Mesenchymal stem cell (in vitro differentiated cells and primary cell): ENCODE data around the gene RUNDC3A.

Source experiments
- DNase-seq: peaks from one replicate; pipeline ENCODE4 v3.0.0-alpha.2; 2013
- H2AFZ ChIP-seq: one replicate; pipeline ENCODE4 v1.6.1; 2013; ENCODE audit warnings: low read depth, mild to moderate bottlenecking, control low read depth, inconsistent platforms, low read length, moderate library complexity
- H2AK5ac ChIP-seq: 2 replicates; pipeline ENCODE4 v1.6.1; 2013; ENCODE audit warnings: low read length, moderate library complexity, mild to moderate bottlenecking, inconsistent platforms; ENCODE audit not compliant: severe bottlenecking
- H2BK120ac ChIP-seq: one replicate; pipeline ENCODE4 v1.6.1; 2013; ENCODE audit warnings: low read depth, mild to moderate bottlenecking, inconsistent platforms, low read length, moderate library complexity
- H2BK12ac ChIP-seq, 2 experiments: one replicate each; pipeline ENCODE4 v1.6.1; 2013; ENCODE audit warnings: inconsistent platforms in 2 of 2, low read length in 2 of 2, mild to moderate bottlenecking in 2 of 2, moderate library complexity in 2 of 2, control low read depth in 1 of 2
- H2BK15ac ChIP-seq: one replicate; pipeline ENCODE4 v1.6.1; 2013; ENCODE audit warnings: mild to moderate bottlenecking, low read depth, inconsistent platforms; ENCODE audit not compliant: poor library complexity, severe bottlenecking
- H2BK5ac ChIP-seq: 2 replicates; pipeline ENCODE4 v1.6.1; 2013; ENCODE audit warnings: low read depth, mild to moderate bottlenecking, low read length, control low read depth, inconsistent platforms; ENCODE audit not compliant: poor library complexity, severe bottlenecking
- H3K14ac ChIP-seq, 2 experiments: one replicate each; pipeline ENCODE4 v1.6.1; 2013; ENCODE audit warnings: inconsistent platforms in 2 of 2, low read length in 2 of 2, control low read depth in 1 of 2, mild to moderate bottlenecking in 1 of 2, moderate library complexity in 1 of 2
- H3K18ac ChIP-seq, 2 experiments: one replicate each; pipeline ENCODE4 v1.6.1; 2013; ENCODE audit warnings: inconsistent platforms in 2 of 2, low read length in 2 of 2, control low read depth in 1 of 2, low read depth in 1 of 2, mild to moderate bottlenecking in 1 of 2
- H3K23ac ChIP-seq, 2 experiments: one replicate each; pipeline ENCODE4 v1.6.1; 2013; ENCODE audit warnings: inconsistent platforms in 2 of 2, low read length in 2 of 2, mild to moderate bottlenecking in 2 of 2, moderate library complexity in 2 of 2, control low read depth in 1 of 2
- H3K27ac ChIP-seq: 2 replicates; pipeline ENCODE4 v1.5.1; 2013; ENCODE audit warnings: mild to moderate bottlenecking, moderate library complexity, low read length, control low read depth, inconsistent platforms; ENCODE audit not compliant: poor library complexity, severe bottlenecking
- H3K27me3 ChIP-seq, 2 experiments: 2 replicates each; pipeline versions ENCODE4 v1.6.1 to v1.7.0; 2013; ENCODE audit warnings: low read length in 2 of 2, mild to moderate bottlenecking in 2 of 2, moderate library complexity in 2 of 2, control low read depth in 1 of 2, inconsistent platforms in 1 of 2; ENCODE audit not compliant: control insufficient read depth in 1 of 2, insufficient read depth in 1 of 2
- H3K36me3 ChIP-seq, 2 experiments: 2 replicates each; pipeline versions ENCODE4 v1.6.1 to v1.7.0; 2013; ENCODE audit warnings: low read length in 2 of 2, control low read depth in 1 of 2, inconsistent platforms in 1 of 2, low read depth in 1 of 2, mild to moderate bottlenecking in 1 of 2; ENCODE audit not compliant: insufficient read depth in 2 of 2, control insufficient read depth in 1 of 2
- H3K4ac ChIP-seq, 2 experiments: one replicate each; pipeline ENCODE4 v1.6.1; 2013; ENCODE audit warnings: inconsistent platforms in 2 of 2, low read length in 2 of 2, mild to moderate bottlenecking in 2 of 2, moderate library complexity in 2 of 2, control low read depth in 1 of 2, low read depth in 1 of 2
- H3K4me1 ChIP-seq: 2 replicates; pipeline ENCODE4 v1.6.1; 2013; ENCODE audit warnings: low read depth, low read length, control low read depth; ENCODE audit not compliant: control insufficient read depth, insufficient read depth
- H3K4me2 ChIP-seq: 2 replicates; pipeline ENCODE4 v1.6.1; 2013; ENCODE audit warnings: low read length, mild to moderate bottlenecking, inconsistent platforms; ENCODE audit not compliant: poor library complexity, severe bottlenecking
- H3K4me3 ChIP-seq, 2 experiments: 2 replicates each; pipeline versions ENCODE4 v1.5.1 to v1.7.0; 2013; ENCODE audit warnings: low read length in 2 of 2, mild to moderate bottlenecking in 2 of 2, control low read depth in 1 of 2, low read depth in 1 of 2; ENCODE audit not compliant: insufficient read depth in 1 of 2
- H3K79me1 ChIP-seq: replicated peaks from 2 replicates; pipeline ENCODE4 v1.6.1; 2013; ENCODE audit warnings: mild to moderate bottlenecking, control low read depth, low read length, inconsistent platforms; ENCODE audit not compliant: poor library complexity, severe bottlenecking
- H3K9ac ChIP-seq: 2 replicates; pipeline ENCODE4 v1.7.0; 2013; ENCODE audit warnings: mild to moderate bottlenecking, low read length, moderate library complexity
- H3K9me3 ChIP-seq: 2 replicates; pipeline ENCODE4 v1.7.0; 2013; ENCODE audit warnings: mild to moderate bottlenecking, low read length; ENCODE audit not compliant: control insufficient read depth
- H4K8ac ChIP-seq: one replicate; pipeline ENCODE4 v1.6.1; 2013; ENCODE audit warnings: inconsistent platforms, mild to moderate bottlenecking, low read length, moderate library complexity
- H4K91ac ChIP-seq: one replicate; pipeline ENCODE4 v1.6.1; 2013; ENCODE audit warnings: mild to moderate bottlenecking, low read length, inconsistent platforms
- WGBS: methylation state at CpG from one replicate; pipeline ENCODE4 v1.1.7; 2013; ENCODE audit warnings: mixed read lengths; 5-methylcytosine and 5-hydroxymethylcytosine counted together

RUNDC3A gene

DNA sequence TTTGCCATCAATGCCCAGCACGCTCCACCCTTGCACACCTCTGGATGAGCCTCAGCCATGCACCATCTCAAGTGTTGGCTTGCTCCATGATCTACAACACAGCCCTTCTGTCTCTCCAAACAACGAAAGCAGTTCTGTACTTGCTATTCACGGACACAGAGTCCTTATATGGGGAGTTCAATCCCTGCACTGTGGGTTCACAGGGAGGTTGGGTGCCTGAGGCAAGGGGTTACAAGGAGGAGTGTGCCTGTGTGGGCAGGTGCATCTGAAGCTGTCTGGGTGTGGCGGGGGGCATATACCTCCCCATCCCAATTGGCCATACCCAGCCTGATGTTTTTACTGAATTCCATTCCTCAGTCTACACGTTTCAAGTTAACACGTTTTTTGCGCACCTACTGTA lies 5.6 kb downstream of the RUNDC3A start:
- Histone ChIP-seq H4K8ac (no peak overlapping the region), H3K23ac (no peak overlapping the region), H3K9ac (no peak overlapping the region), H2BK120ac (no peak overlapping the region), H3K4ac (no peak overlapping the region), H2BK15ac (no peak overlapping the region), H4K91ac (no peak overlapping the region), H3K9me3 (no peaks in the 10 kb centered on the region), H3K4me3 (no peak overlapping the region), H3K36me3 (peaks cover 0 to 18% of the 10 kb centered on the region in 2 experiments), H3K18ac (no peak overlapping the region), H2AK5ac (no peak overlapping the region), H2BK12ac (no peak overlapping the region), H2BK5ac (no peak overlapping the region), H3K4me2 (no peak overlapping the region), H3K27me3 (peaks cover 78 to 89% of the 10 kb centered on the region in 2 experiments), H3K14ac (no peak overlapping the region), H3K4me1 (peaks cover 27% of the 10 kb centered on the region), H3K79me1 (no peaks in the 10 kb centered on the region), H3K27ac (no peak overlapping the region), H2AFZ (no peak overlapping the region)
- DNase-seq: no peak
- 88% methylated on average over 3 of the region's 7 CpGs for WGBS

DNA sequence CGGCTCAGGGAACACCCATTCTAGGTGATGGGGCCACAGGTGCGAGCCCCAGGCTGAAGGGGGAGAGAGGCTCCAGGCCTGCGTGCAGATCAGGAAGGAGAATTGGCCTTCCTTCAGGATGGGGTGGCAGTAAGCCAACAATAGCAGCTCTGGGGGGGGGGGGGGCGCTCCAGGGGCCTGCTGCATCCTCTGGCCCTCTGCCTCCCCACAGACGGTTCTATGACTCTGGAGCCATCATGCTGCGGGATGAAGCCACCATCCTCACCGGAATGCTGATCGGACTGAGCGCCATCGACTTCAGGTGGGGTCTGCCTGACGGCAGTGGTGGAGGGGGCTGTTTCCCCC lies 6.1 kb downstream of the RUNDC3A start:
- Histone ChIP-seq H2BK5ac (no peak overlapping the region), H4K8ac (no peak overlapping the region), H3K9me3 (no peaks in the 10 kb centered on the region), H3K4me2 (no peak overlapping the region), H3K79me1 (no peaks in the 10 kb centered on the region), H3K18ac (no peak overlapping the region), H3K9ac (no peak overlapping the region), H3K27me3 (peaks cover 74 to 84% of the 10 kb centered on the region in 2 experiments), H3K23ac (no peak overlapping the region), H2AK5ac (no peak overlapping the region), H2BK15ac (no peak overlapping the region), H4K91ac (no peak overlapping the region), H3K4ac (no peak overlapping the region), H2AFZ (no peak overlapping the region), H3K36me3 (peaks cover 3 to 22% of the 10 kb centered on the region in 2 experiments), H3K4me1 (peaks cover 22% of the 10 kb centered on the region), H3K27ac (no peak overlapping the region), H2BK120ac (no peak overlapping the region), H2BK12ac (no peak overlapping the region), H3K14ac (no peak overlapping the region), H3K4me3 (no peak overlapping the region)
- WGBS: 53% methylated on average over 9 of the region's 11 CpGs
- no peak for DNase-seq

- DNase-seq: peak; percentile 21
- H3K14ac ChIP-seq: no peak overlapping the region
- no peak overlapping the region for H3K4ac ChIP-seq
- H3K27me3 ChIP-seq: peaks cover 68 to 78% of the 10 kb centered on the region in 2 experiments
- H3K9ac ChIP-seq: no peak overlapping the region
- peaks cover 19% of the 10 kb centered on the region for H3K4me1 ChIP-seq
- no peak overlapping the region for H2BK5ac ChIP-seq
- no peak overlapping the region for H2BK12ac ChIP-seq
- H2AK5ac ChIP-seq: no peak overlapping the region
- H2AFZ ChIP-seq: no peak overlapping the region
- H4K91ac ChIP-seq: no peak overlapping the region
- H2BK15ac ChIP-seq: no peak overlapping the region
- no peak overlapping the region for H3K18ac ChIP-seq
- peak overlapping the region; percentile 51 to 56 for H3K4me3 ChIP-seq
- no peaks in the 10 kb centered on the region for H3K9me3 ChIP-seq
- no peak overlapping the region for H2BK120ac ChIP-seq
- no peaks in the 10 kb centered on the region for H3K79me1 ChIP-seq
- H3K27ac ChIP-seq: no peak overlapping the region
- no peak overlapping the region for H4K8ac ChIP-seq
- 1% methylated on average over 43 of the region's 81 CpGs for WGBS
- no peak overlapping the region for H3K23ac ChIP-seq
- peak overlapping the region; percentile 53 for H3K4me2 ChIP-seq
- peaks cover 9 to 28% of the 10 kb centered on the region in 2 experiments for H3K36me3 ChIP-seq
These were observed 6.7 kb downstream of the RUNDC3A start for GRCh38 chr17:44314869-44315661.

GRCh38 chr17:44315760-44316731 lies 7.6 kb downstream of the RUNDC3A start:
- Histone ChIP-seq H2BK15ac (no peak overlapping the region), H2BK12ac (no peak overlapping the region), H2AFZ (no peak overlapping the region), H3K27ac (no peak overlapping the region), H3K4me1 (peaks cover 19% of the 10 kb centered on the region), H2BK5ac (no peak overlapping the region), H4K91ac (no peak overlapping the region), H3K9ac (no peak overlapping the region), H3K9me3 (no peaks in the 10 kb centered on the region), H3K27me3 (peaks cover 58 to 69% of the 10 kb centered on the region in 2 experiments), H2AK5ac (no peak overlapping the region), H3K79me1 (peaks cover 7% of the 10 kb centered on the region), H3K4me2 (peak overlapping the region; percentile 53), H3K4ac (no peak overlapping the region), H3K36me3 (peaks cover 18 to 38% of the 10 kb centered on the region in 2 experiments), H3K14ac (no peak overlapping the region), H2BK120ac (no peak overlapping the region), H3K23ac (peak overlapping the region in 1 of 2 experiments; percentile 68), H4K8ac (no peak overlapping the region), H3K18ac (no peak overlapping the region), H3K4me3 (no peak overlapping the region)
- WGBS: 12% methylated on average over 38 of the region's 38 CpGs
- no peak for DNase-seq
